ENCODE results near the gene DUSP1. TPM values are rescaled to one million over a fixed set of nuclear protein-coding genes. Genes with fewer than 3 reads are reported as not detected.

Gene DUSP1
- total RNA-seq, 1 experiment from 2014 or later, result 16.6 TPM

- CTCF ChIA-PET, result interaction anchor here (0.6 kb wide), 1 partner anchor 211 kb away, joined by 3 read pairs; no protein-coding TSS in a partner anchor
- RAD21 ChIA-PET (ENCODE audit: low non-redundant PET in 1 of 2, low total read pairs in 2 of 2, uncharacterized antibody in 2 of 2, unreplicated experiment in 2 of 2), result no interaction called here
- POLR2A ChIA-PET, result interaction anchor here (0.6 to 1.6 kb wide), 2 partner anchors 10 to 46 kb away, joined by 4 to 6 read pairs; partner anchors contain the start of gene DUSP1
These were observed 46.5 kb downstream of the DUSP1 start for GRCh38 chr5:172724242-172725183.

More at GRCh38 chr5:172724242-172725183, 46.5 kb downstream of the DUSP1 start:
- H3K4me3 ChIP-seq (replicated peaks in 1 of 2; ENCODE audit: low read depth in 1 of 2, low read length in 2 of 2), result no peak overlapping the region
- no peak overlapping the region for H3K4me2 ChIP-seq (ENCODE audit: low read length)
- ATAC-seq (no peak), DNase-seq (ENCODE audit: low read depth, low spot score) (no peak)
- H3K4me1 ChIP-seq (ENCODE audit: control insufficient read depth in 1 of 2, insufficient read depth in 2 of 2, low read length in 2 of 2), result no peaks in the 10 kb centered on the region
- intact Hi-C loops (cut with micrococcal nuclease), result no loop called here
- H3K79me2 ChIP-seq (ENCODE audit: insufficient read depth, low read length), result no peaks in the 10 kb centered on the region
- no peaks in the 10 kb centered on the region for H3K9me3 ChIP-seq (ENCODE audit: control insufficient read depth in 1 of 2, insufficient read depth in 1 of 2, low read depth in 1 of 2, low read length in 2 of 2)
- no peaks in the 10 kb centered on the region for H3K36me3 ChIP-seq (ENCODE audit: control insufficient read depth in 1 of 2, insufficient read depth in 2 of 2, low read length in 2 of 2)
- H2AFZ ChIP-seq (ENCODE audit: low read depth, low read length, poor library complexity, severe bottlenecking), result no peak overlapping the region
- no peak overlapping the region for H3K27ac ChIP-seq (ENCODE audit: low read depth, low read length)
- no peaks in the 10 kb centered on the region for H3K9me2 ChIP-seq (ENCODE audit: insufficient read depth)
- no peaks in the 10 kb centered on the region for H3K27me3 ChIP-seq (ENCODE audit: insufficient read depth, low read length)
- no peak for TF ChIP-seq ZBTB33 (IDR thresholded peaks at IDR 0.05; ENCODE audit: extremely low read depth, insufficient replicate concordance, low read length)
- no peak for TF ChIP-seq EZH2phosphoT487 (IDR thresholded peaks at IDR 0.05; ENCODE audit: borderline replicate concordance)
- no peak for TF ChIP-seq CEBPB (IDR thresholded peaks at IDR 0.05; ENCODE audit: low read depth)
- TF ChIP-seq EGR1 (IDR thresholded peaks at IDR 0.05; ENCODE audit: low read depth), result no peak
- no peak for TF ChIP-seq CBX3 (IDR thresholded peaks at IDR 0.05; ENCODE audit: low read depth)
- no peak for TF ChIP-seq REST (IDR thresholded peaks at IDR 0.05; ENCODE audit: low read depth)
- TF ChIP-seq SP1 (IDR thresholded peaks at IDR 0.05; ENCODE audit: low read depth), result no peak
- TF ChIP-seq SIN3A (IDR thresholded peaks at IDR 0.05; ENCODE audit: low read depth), result no peak
- no peak for TF ChIP-seq FOSL1 (IDR thresholded peaks at IDR 0.05; ENCODE audit: low read depth)
- no peak for TF ChIP-seq POLR2AphosphoS5 (IDR thresholded peaks at IDR 0.05; ENCODE audit: low read depth, low read length)
- no peak for TF ChIP-seq ATF3 (IDR thresholded peaks at IDR 0.05)
- no peak for TF ChIP-seq ELF1 (IDR thresholded peaks at IDR 0.05; ENCODE audit: borderline replicate concordance, low read depth)
- no peak for TF ChIP-seq JUND (IDR thresholded peaks at IDR 0.05)
- TF ChIP-seq YY1 (IDR thresholded peaks at IDR 0.05; ENCODE audit: extremely low read depth, insufficient replicate concordance, low read depth, low read length), result no peak
- TF ChIP-seq SRF (IDR thresholded peaks at IDR 0.05; ENCODE audit: low read depth), result no peak
- no peak for TF ChIP-seq CTCF (IDR thresholded peaks at IDR 0.05 in 2 of 3, conservative IDR thresholded peaks at IDR 0.05 in 1 of 3; ENCODE audit: borderline replicate concordance in 1 of 3, insufficient read depth in 1 of 3, low read depth in 2 of 3, low read length in 2 of 3)
- BruUV-seq (replicated peaks), result no TSS peak
- H3K9ac ChIP-seq (ENCODE audit: low read length), result no peak overlapping the region
- H4K20me1 ChIP-seq (ENCODE audit: insufficient read depth), result no peaks in the 10 kb centered on the region

Data from HCT116 (cell line).